HepG2 (cell line): ENCODE data around the gene NOTCH3. TPM values are rescaled to one million over a fixed set of nuclear protein-coding genes. Genes with fewer than 3 reads are reported as not detected.

Experiments
- HDAC1 ChIP-seq: sonication (generic); formaldehyde crosslinking; IDR thresholded peaks from 2 replicates; pipeline ENCODE4 v1.5.1; 2020; ENCODE audit warnings: mild to moderate bottlenecking, missing genetic modification reagents
- HDAC6 ChIP-seq: fragments of 200-600 bp; sonication (generic); IDR thresholded peaks from 2 replicates; pipeline ENCODE4 v1.7.0; 2017; ENCODE audit warnings: mild to moderate bottlenecking, antibody characterized with exemption, low read length, low read depth
- LCORL ChIP-seq, 2 experiments: fragments of 450-650 bp in 1 of 2; sonication (generic) in 1 of 2; formaldehyde crosslinking in 1 of 2; IDR thresholded peaks; 2 replicates each; pipeline versions ENCODE4 v1.5.0 to v1.6.1; 2017 to 2020; ENCODE audit warnings: antibody characterized with exemption in 1 of 2, missing genetic modification reagents in 1 of 2
- PHF8 ChIP-seq: sonication (generic); formaldehyde crosslinking; IDR thresholded peaks from 2 replicates; pipeline ENCODE4 v1.5.0; 2020; ENCODE audit warnings: missing genetic modification reagents
- RBM22 ChIP-seq: fragments of 200-400 bp; formaldehyde crosslinking; optimal IDR thresholded peaks from 2 replicates; pipeline ENCODE3; 2017; ENCODE audit warnings: mild to moderate bottlenecking, low read length, moderate library complexity
- SRSF9 ChIP-seq: fragments of 200-400 bp; formaldehyde crosslinking; IDR thresholded peaks from 2 replicates; pipeline ENCODE4 v1.6.1; 2018; ENCODE audit warnings: borderline replicate concordance, mild to moderate bottlenecking, low read depth, low read length; ENCODE audit not compliant: insufficient read depth, poor library complexity, severe bottlenecking
- ZBED4 ChIP-seq: sonication (generic); formaldehyde crosslinking; IDR thresholded peaks from 2 replicates; pipeline ENCODE4 v1.4.0; 2020; ENCODE audit warnings: missing genetic modification reagents, borderline replicate concordance
- ZBTB38 ChIP-seq: sonication (generic); formaldehyde crosslinking; IDR thresholded peaks from 2 replicates; pipeline ENCODE4 v1.5.1; 2020; ENCODE audit warnings: mild to moderate bottlenecking, missing genetic modification reagents
- ZNF160 ChIP-seq: sonication (generic); formaldehyde crosslinking; IDR thresholded peaks from 2 replicates; pipeline ENCODE4 v1.8.0; 2022; ENCODE audit warnings: mild to moderate bottlenecking, inconsistent platforms, missing genetic modification reagents
- polyA plus RNA-seq, 8 experiments: library from polyadenylated mRNA; depleted of rRNA in 3 of 8; stranded (reverse) in 7 of 8; unstranded in 1 of 8; fragments of >200 nt; fragmentation: Illumina TruSeq in 4 of 8; extraction: Trizol in 4 of 8; gene quantifications; 2 replicates each; pipeline versions ENCODE4 v1.2.1 to v1.2.3, GENCODE V29; 2011 to 2016; ENCODE audit warnings: low read depth in 4 of 8, missing spikeins in 1 of 8, mixed read lengths in 1 of 8; ENCODE audit not compliant: insufficient read depth in 1 of 8
- total RNA-seq, 5 experiments: library from RNA; depleted of rRNA; stranded (reverse); fragments of >200 nt; fragmentation: Illumina TruSeq; extraction: Trizol; gene quantifications; 2 replicates each; pipeline ENCODE4 v1.2.3, GENCODE V29; 2016; ENCODE audit warnings: low read depth in 1 of 5
- TF ChIP-seq, protein P1 (sequence below): sonication (generic); formaldehyde crosslinking; conservative IDR thresholded peaks from 2 replicates; pipeline ENCODE4 v1.4.0; 2020; ENCODE audit warnings: missing genetic modification reagents
- TF ChIP-seq, protein P2 (sequence below): sonication (generic); formaldehyde crosslinking; IDR thresholded peaks from 2 replicates; pipeline ENCODE4 v1.8.0; 2022; ENCODE audit warnings: missing genetic modification reagents, mild to moderate bottlenecking, borderline replicate concordance
- TF ChIP-seq, protein P3 (sequence below): sonication (generic); formaldehyde crosslinking; IDR thresholded peaks from 2 replicates; pipeline ENCODE4 v1.5.1; 2020; ENCODE audit warnings: missing genetic modification reagents, mild to moderate bottlenecking, borderline replicate concordance

Gene NOTCH3
- total and polyA plus RNA-seq, 2 of the 13 experiments (the other 11 are each of a cell fraction or from before 2014, with no cell fraction given): 0.09 to 0.28 TPM

DNA sequence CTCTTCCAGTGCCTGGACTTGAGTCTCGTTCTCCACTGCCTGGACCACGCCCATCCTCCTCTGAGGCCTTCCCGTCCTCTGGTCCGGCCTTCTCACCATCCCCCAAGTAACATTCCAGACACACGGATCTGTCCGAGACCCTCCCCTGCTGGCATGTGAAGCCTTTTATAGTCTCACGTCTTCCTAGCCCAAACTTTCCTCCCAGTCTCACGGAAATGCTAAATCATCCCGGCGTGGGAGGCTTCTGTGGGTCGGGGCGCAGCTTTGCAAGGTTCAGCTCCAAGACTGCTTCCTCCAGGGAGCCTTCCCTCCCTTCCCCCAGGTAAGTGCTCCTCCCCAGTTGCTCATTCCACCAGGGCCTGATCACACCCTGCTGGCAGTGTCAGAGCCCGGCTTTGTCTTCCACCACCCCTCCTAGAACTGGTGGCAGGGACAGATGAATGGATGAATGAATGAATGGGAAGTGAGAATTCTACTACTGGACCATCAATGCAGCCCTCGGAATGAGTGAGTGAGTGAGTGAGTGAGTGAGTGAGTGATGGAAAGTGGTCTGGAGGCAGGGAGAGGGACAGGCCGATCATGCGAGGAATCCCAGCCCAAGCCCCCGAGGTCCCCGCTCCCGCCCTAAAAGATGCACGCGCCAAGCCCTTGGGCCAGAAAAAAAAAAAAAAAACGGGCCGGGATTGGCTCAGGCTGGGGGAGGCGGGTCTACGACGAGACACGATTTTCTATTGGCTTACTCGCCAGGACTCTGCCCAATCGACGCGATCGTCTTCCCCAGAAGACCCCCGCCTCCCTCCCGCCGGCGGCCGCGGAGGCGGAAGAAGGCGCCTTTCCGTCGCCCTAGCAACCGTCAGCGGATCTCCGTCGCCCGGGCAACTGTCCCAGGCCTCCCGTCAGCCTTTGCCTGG lies 22.2 kb upstream of the NOTCH3 start (continued):
- TF ChIP-seq SRSF9 (no peak), HDAC1 (0 out of 2 replicates have a peak, but pooled peaks have one; percentile 37), ZNF160 (CRISPR knock-in tag) (no peak), ZBED4 (CRISPR knock-in tag) (no peak), LCORL (IDR thresholded peaks at IDR 0.05) (no peak), LCORL (CRISPR knock-in tag; IDR thresholded peaks at IDR 0.05) (no peak), HDAC6 (no peak), ZBTB38 (CRISPR knock-in tag) (no peak), RBM22 (peak; percentile 100), PHF8 (CRISPR knock-in tag) (no peak)
- TF ChIP-seq, protein P1, sequence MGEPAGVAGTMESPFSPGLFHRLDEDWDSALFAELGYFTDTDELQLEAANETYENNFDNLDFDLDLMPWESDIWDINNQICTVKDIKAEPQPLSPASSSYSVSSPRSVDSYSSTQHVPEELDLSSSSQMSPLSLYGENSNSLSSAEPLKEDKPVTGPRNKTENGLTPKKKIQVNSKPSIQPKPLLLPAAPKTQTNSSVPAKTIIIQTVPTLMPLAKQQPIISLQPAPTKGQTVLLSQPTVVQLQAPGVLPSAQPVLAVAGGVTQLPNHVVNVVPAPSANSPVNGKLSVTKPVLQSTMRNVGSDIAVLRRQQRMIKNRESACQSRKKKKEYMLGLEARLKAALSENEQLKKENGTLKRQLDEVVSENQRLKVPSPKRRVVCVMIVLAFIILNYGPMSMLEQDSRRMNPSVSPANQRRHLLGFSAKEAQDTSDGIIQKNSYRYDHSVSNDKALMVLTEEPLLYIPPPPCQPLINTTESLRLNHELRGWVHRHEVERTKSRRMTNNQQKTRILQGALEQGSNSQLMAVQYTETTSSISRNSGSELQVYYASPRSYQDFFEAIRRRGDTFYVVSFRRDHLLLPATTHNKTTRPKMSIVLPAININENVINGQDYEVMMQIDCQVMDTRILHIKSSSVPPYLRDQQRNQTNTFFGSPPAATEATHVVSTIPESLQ: no peak
- TF ChIP-seq, protein P2, sequence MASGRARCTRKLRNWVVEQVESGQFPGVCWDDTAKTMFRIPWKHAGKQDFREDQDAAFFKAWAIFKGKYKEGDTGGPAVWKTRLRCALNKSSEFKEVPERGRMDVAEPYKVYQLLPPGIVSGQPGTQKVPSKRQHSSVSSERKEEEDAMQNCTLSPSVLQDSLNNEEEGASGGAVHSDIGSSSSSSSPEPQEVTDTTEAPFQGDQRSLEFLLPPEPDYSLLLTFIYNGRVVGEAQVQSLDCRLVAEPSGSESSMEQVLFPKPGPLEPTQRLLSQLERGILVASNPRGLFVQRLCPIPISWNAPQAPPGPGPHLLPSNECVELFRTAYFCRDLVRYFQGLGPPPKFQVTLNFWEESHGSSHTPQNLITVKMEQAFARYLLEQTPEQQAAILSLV: no peak
- TF ChIP-seq, protein P3, sequence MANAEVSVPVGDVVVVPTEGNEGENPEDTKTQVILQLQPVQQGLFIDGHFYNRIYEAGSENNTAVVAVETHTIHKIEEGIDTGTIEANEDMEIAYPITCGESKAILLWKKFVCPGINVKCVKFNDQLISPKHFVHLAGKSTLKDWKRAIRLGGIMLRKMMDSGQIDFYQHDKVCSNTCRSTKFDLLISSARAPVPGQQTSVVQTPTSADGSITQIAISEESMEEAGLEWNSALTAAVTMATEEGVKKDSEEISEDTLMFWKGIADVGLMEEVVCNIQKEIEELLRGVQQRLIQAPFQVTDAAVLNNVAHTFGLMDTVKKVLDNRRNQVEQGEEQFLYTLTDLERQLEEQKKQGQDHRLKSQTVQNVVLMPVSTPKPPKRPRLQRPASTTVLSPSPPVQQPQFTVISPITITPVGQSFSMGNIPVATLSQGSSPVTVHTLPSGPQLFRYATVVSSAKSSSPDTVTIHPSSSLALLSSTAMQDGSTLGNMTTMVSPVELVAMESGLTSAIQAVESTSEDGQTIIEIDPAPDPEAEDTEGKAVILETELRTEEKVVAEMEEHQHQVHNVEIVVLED: no peak
